Immature natural killer cell (primary cell): Measurements from ENCODE around the gene DLGAP4. TPM values are rescaled to one million over a fixed set of nuclear protein-coding genes. Genes with fewer than 3 reads are reported as not detected.
A peak's percentile ranks its signal among the peaks of the same experiment; 100 is the strongest.

ENCODE experiments used
- DNase-seq, 3 donors: peaks; one replicate each; pipeline ENCODE4 v3.0.0; 2022; ENCODE audit warnings: mixed read lengths in 1 of 3
- H3K27ac Mint-ChIP-seq, 6 donors: one replicate each; pipeline ENCODE4 v1.8.0; 2020; ENCODE audit warnings: mixed read lengths in 6 of 6, mild to moderate bottlenecking in 5 of 6, inconsistent platforms in 4 of 6, moderate library complexity in 3 of 6
- H3K27me3 Mint-ChIP-seq, 3 donors: one replicate each; pipeline ENCODE4 v1.8.0; 2020 to 2021; ENCODE audit warnings: low read depth in 3 of 3, mild to moderate bottlenecking in 3 of 3, mixed read lengths in 3 of 3, moderate library complexity in 3 of 3, inconsistent platforms in 1 of 3
- H3K36me3 Mint-ChIP-seq, 3 donors: one replicate each; pipeline ENCODE4 v1.8.0; 2020; ENCODE audit warnings: mixed read lengths in 3 of 3, inconsistent platforms in 2 of 3, mild to moderate bottlenecking in 2 of 3
- H3K4me1 Mint-ChIP-seq, 2 donors: one replicate each; pipeline ENCODE4 v1.8.0; 2020; ENCODE audit warnings: inconsistent platforms in 2 of 2, mild to moderate bottlenecking in 2 of 2, mixed read lengths in 2 of 2, moderate library complexity in 1 of 2
- H3K4me3 Mint-ChIP-seq, 5 donors: one replicate each; pipeline ENCODE4 v1.8.0; 2020; ENCODE audit warnings: mild to moderate bottlenecking in 5 of 5, mixed read lengths in 5 of 5, inconsistent platforms in 3 of 5, moderate library complexity in 3 of 5
- H3K9me3 Mint-ChIP-seq, 6 donors: one replicate each; pipeline ENCODE4 v1.8.0; 2020; ENCODE audit warnings: mild to moderate bottlenecking in 6 of 6, mixed read lengths in 6 of 6, inconsistent platforms in 4 of 6, moderate library complexity in 3 of 6
- polyA plus RNA-seq, 3 donors: library from polyadenylated mRNA; unstranded; fragments of 300-500 nt; fragmentation: Illumina TruSeq; gene quantifications; one replicate each; pipeline ENCODE4 v1.2.3, GENCODE V29; 2021

Gene DLGAP4
- polyA plus RNA-seq, 3 donors from 2014 or later, result 9.0 to 29.0 (median 12.6) TPM

- H3K4me1 Mint-ChIP-seq, result no peaks in the 10 kb centered on the region
- H3K36me3 Mint-ChIP-seq, result peaks cover 8 to 15% (median 9%) of the 10 kb centered on the region in 3 donors
- no peaks in the 10 kb centered on the region for H3K9me3 Mint-ChIP-seq
- H3K27me3 Mint-ChIP-seq, result peaks cover 0 to 2% (median 0%) of the 10 kb centered on the region in 3 donors
- no peak overlapping the region for H3K4me3 Mint-ChIP-seq
- H3K27ac Mint-ChIP-seq, result peak overlapping the region in 1 of 6 donors; percentile 26
- no peak for DNase-seq
Observed at GRCh38 chr20:36528875-36529417, 222.8 kb downstream of the DLGAP4 start.

GRCh38 chr20:36532388-36532787 lies 226.2 kb downstream of the DLGAP4 start:
- H3K27me3 Mint-ChIP-seq, result peaks cover 0 to 5% (median 1%) of the 10 kb centered on the region in 3 donors
- no peak overlapping the region for H3K4me3 Mint-ChIP-seq
- H3K4me1 Mint-ChIP-seq, result no peaks in the 10 kb centered on the region
- DNase-seq, result no peak
- peaks cover 0 to 2% (median 1%) of the 10 kb centered on the region in 3 donors for H3K36me3 Mint-ChIP-seq
- no peaks in the 10 kb centered on the region for H3K9me3 Mint-ChIP-seq
- peak overlapping the region in 1 of 6 donors; percentile 55 for H3K27ac Mint-ChIP-seq

GRCh38 chr20:36532822-36533221 lies 226.7 kb downstream of the DLGAP4 start:
- no peak for DNase-seq
- no peaks in the 10 kb centered on the region for H3K9me3 Mint-ChIP-seq

GRCh38 chr20:36538026-36538722 lies 232.0 kb downstream of the DLGAP4 start:
- DNase-seq, result no peak
- Mint-ChIP-seq H3K4me3 (no peak overlapping the region), H3K27ac (no peak overlapping the region), H3K4me1 (peaks cover 0 to 4% of the 10 kb centered on the region in 2 donors), H3K27me3 (peaks cover 0 to 3% (median 1%) of the 10 kb centered on the region in 3 donors), H3K36me3 (no peaks in the 10 kb centered on the region), H3K9me3 (no peaks in the 10 kb centered on the region)

More at GRCh38 chr20:36532822-36533221, 226.7 kb downstream of the DLGAP4 start:
- Mint-ChIP-seq H3K27me3 (peaks cover 0 to 5% (median 1%) of the 10 kb centered on the region in 3 donors), H3K36me3 (no peaks in the 10 kb centered on the region), H3K4me1 (no peaks in the 10 kb centered on the region), H3K4me3 (no peak overlapping the region), H3K27ac (peak overlapping the region in 1 of 6 donors; percentile 55)

GRCh38 chr20:36540551-36541211 lies 234.5 kb downstream of the DLGAP4 start:
- peak overlapping the region in 2 of 6 donors; percentile 10 to 58 for H3K27ac Mint-ChIP-seq
- DNase-seq, result no peak
- H3K36me3 Mint-ChIP-seq, result no peaks in the 10 kb centered on the region
- peaks cover 0 to 3% (median 2%) of the 10 kb centered on the region in 3 donors for H3K27me3 Mint-ChIP-seq
- no peaks in the 10 kb centered on the region for H3K9me3 Mint-ChIP-seq
- peak overlapping the region in 3 of 5 donors; percentile 40 to 53 (median 46) for H3K4me3 Mint-ChIP-seq
- H3K4me1 Mint-ChIP-seq, result peaks cover 0 to 4% of the 10 kb centered on the region in 2 donors

GRCh38 chr20:36541227-36541767 lies 235.2 kb downstream of the DLGAP4 start, which contains the start of gene MYL9:
Gene MYL9 (plus strand): TSS chr20:36541519. CDS start chr20:36544885, 3,366 bp downstream.
- H3K27ac Mint-ChIP-seq, result peak within 1 kb of the TSS in 2 of 6 donors; percentile 10 to 58
- H3K9me3 Mint-ChIP-seq, result no peaks in the 10 kb centered on the region
- H3K36me3 Mint-ChIP-seq, result no peaks in the 10 kb centered on the region
- peak; percentile 14 to 32 (median 22) for DNase-seq
- peak within 1 kb of the TSS; percentile 40 to 53 (median 48) for H3K4me3 Mint-ChIP-seq
- H3K27me3 Mint-ChIP-seq, result peaks cover 0 to 3% (median 2%) of the 10 kb centered on the region in 3 donors
- H3K4me1 Mint-ChIP-seq, result peaks cover 0 to 4% of the 10 kb centered on the region in 2 donors

- Mint-ChIP-seq H3K36me3 (no peaks in the 10 kb centered on the region), H3K4me1 (peaks cover 0 to 4% of the 10 kb centered on the region in 2 donors), H3K4me3 (peak overlapping the region in 3 of 5 donors; percentile 10 to 53 (median 48)), H3K9me3 (no peaks in the 10 kb centered on the region), H3K27me3 (peaks cover 0 to 3% (median 2%) of the 10 kb centered on the region in 3 donors), H3K27ac (no peak overlapping the region)
- DNase-seq, result no peak
Observed at GRCh38 chr20:36541768-36542488, 235.8 kb downstream of the DLGAP4 start.

- Mint-ChIP-seq H3K27me3 (peaks cover 0 to 2% (median under 1%) of the 10 kb centered on the region in 3 donors), H3K36me3 (no peaks in the 10 kb centered on the region), H3K9me3 (no peaks in the 10 kb centered on the region), H3K4me1 (peaks cover 0 to 4% of the 10 kb centered on the region in 2 donors), H3K4me3 (no peak overlapping the region), H3K27ac (peak overlapping the region in 1 of 6 donors; percentile 28)
- DNase-seq, result no peak
Observed at GRCh38 chr20:36542516-36543183, 236.5 kb downstream of the DLGAP4 start.

- Mint-ChIP-seq H3K36me3 (no peaks in the 10 kb centered on the region), H3K27ac (peak overlapping the region in 3 of 6 donors; percentile 49 to 77 (median 50))
- no peak for DNase-seq
Observed at GRCh38 chr20:36543184-36544133, 237.3 kb downstream of the DLGAP4 start.

GRCh38 chr20:36544134-36545018 lies 238.2 kb downstream of the DLGAP4 start:
- Mint-ChIP-seq H3K4me1 (peaks cover 0 to 4% of the 10 kb centered on the region in 2 donors), H3K36me3 (no peaks in the 10 kb centered on the region), H3K9me3 (no peaks in the 10 kb centered on the region), H3K4me3 (no peak overlapping the region), H3K27ac (no peak overlapping the region), H3K27me3 (peaks cover 0 to 2% (median 2%) of the 10 kb centered on the region in 3 donors)
- no peak for DNase-seq

More at GRCh38 chr20:36543184-36544133, 237.3 kb downstream of the DLGAP4 start:
- H3K4me3 Mint-ChIP-seq, result no peak overlapping the region
- no peaks in the 10 kb centered on the region for H3K9me3 Mint-ChIP-seq
- peaks cover 0 to 2% (median 2%) of the 10 kb centered on the region in 3 donors for H3K27me3 Mint-ChIP-seq
- peaks cover 0 to 4% of the 10 kb centered on the region in 2 donors for H3K4me1 Mint-ChIP-seq

- no peak overlapping the region for H3K4me3 Mint-ChIP-seq
- H3K4me1 Mint-ChIP-seq, result no peaks in the 10 kb centered on the region
- H3K27me3 Mint-ChIP-seq, result peaks cover 0 to 2% (median 2%) of the 10 kb centered on the region in 3 donors
- H3K36me3 Mint-ChIP-seq, result no peaks in the 10 kb centered on the region
- H3K27ac Mint-ChIP-seq, result peak overlapping the region in 1 of 6 donors; percentile 35
- no peaks in the 10 kb centered on the region for H3K9me3 Mint-ChIP-seq
- DNase-seq, result no peak
Observed at GRCh38 chr20:36546111-36546736, 240.1 kb downstream of the DLGAP4 start.
